Stimulated activated CD4-positive, alpha-beta T cell treated with anti-CD3 and anti-CD28 coated beads, Interleukin-2, amount 100 ng/mL, for 4 hours (primary cell): ENCODE measurements around the gene OAF.

Source experiments
- DNase-seq: peaks from one replicate; pipeline ENCODE4 v3.0.0-alpha.2; 2020; ENCODE audit warnings: low read depth

The OAF gene

DNA sequence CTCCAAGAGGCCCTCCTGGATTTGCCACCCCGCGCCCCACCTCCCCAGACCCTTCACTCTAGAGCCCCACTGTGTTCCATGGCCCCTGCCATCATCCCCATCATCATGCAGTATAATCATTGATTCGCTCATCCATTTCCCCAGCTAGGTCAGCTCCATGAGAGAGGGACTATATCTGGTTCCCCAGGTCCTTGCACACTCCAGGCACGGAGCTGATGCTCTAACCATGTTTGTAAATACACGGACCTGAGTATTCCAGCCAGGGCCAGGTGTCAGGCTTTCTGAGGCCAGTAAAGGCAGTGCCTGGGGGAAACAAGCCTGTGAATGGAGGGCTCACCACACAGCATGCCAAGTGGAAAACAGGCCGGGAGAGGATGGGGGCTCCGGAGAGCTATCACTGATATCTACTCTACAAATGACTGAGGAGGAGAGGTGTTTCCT lies 27.1 kb upstream of the OAF start:
- DNase-seq = no peak

DNA sequence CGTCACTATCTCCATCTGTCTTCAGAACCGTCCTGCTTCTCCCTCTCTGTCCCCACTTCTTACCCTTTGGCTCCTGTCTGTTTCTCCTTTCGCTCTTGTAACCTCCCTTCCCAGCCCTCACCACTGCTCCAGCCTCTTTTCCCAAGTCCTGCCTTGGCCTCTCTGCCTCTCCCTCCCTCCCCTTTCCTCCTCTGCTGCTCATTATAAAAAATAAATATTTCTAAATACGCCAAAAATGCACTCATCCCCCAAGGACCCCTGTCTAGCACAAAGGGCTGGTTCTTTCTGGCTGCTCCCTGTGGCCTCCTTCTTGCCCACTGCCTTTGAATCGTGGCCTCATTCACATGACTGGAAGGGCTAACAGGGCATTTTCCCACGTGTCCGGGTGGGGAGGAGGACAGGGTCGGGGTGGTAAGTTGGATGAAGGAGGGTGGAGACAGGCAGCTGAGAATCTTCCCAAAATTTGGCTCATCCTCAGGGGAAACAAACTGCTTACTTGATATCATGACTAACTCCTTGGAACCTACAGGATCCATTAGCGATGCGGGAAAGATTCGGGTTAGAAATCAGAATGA lies 26.4 kb upstream of the OAF start:
- no peak for DNase-seq

DNA sequence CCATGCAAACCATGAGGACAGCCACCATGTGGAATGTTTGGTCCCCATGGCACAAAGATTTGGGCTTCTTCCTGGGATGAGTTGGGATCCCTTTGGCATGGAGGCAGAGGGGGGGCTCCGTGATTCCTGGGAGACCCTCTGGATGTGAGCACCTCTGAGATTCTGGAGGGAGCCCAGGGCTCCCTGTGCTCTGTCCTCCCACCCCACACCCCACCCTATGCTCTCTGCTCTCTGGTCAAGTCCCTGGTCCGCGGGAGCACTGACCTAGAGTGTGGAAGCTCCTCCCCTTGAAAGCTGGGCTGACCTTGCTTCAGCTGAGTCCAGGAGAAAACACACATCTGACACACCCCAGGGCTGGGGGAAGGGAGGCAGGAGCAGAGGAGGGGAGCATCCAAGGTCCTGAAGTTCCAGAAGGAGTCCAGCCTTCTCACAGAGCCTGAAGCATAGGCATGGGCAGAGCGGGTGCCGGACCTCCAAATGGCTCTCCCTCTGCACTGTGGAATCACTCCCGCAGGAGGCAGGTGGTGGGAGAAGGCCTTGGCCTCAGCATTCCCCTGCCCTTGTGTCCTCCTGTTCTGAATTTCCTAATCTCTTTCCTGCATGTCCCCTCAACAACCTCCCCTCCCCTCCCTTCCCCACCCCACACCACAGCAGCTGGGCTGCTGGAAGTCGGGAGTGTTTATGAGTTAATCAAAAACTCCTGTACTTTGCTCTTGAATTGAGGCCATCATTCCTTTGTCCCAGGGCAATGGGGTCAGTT lies 25.7 kb upstream of the OAF start:
- no peak for DNase-seq

DNA sequence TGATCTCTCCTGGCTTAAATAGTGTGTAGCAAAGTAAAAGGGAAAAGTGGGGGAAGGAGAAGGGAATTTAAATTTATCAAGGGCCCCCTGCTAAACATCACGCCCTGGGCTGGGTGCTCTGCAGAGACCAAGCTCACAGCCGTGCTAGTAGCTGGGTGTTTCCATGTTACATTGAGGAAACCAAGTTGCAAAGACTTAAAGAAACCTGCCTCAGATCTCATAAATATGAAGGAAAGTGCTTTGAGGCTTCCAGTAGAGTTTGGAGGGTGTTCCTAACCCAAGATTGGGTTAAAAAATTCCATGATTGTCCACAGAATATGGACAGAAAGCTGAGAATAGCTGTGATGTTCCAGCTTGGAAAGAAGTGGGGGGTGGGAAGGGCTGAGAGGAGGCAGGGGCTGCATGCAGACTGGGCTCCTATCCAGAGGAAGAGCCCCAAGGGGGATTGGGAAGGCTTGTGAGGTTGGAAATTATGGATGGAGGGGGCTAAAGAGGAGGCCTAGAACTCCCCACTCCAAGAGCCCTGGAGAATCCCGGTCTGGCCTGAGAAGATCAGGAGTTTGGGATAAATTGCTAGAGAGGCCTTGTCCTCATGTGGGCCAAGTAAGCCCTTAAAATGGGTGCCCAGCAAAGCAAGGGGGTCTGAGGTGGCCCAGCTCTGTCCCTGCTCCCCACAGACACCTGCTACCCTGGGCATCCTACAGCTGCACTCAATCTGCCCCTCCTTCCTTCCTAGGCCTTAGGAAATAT lies 25.0 kb upstream of the OAF start:
- DNase-seq = no peak

DNA sequence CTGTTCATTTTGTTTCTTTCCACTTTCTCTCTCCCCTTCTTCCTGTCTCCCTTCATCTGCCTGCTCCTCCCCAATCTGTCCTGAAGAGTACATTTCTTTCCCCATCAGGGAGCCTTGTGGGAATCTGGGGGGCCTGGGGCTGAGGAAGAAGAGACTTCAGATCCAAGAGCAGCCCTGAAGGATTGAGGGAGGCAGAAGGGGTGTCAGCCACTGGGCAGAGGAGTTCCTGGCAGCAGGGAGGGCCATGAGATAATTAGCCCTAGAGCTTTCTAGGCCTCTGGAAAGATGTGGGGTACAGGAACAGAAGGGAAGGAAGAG lies 24.4 kb upstream of the OAF start:
- DNase-seq = no peak

DNA sequence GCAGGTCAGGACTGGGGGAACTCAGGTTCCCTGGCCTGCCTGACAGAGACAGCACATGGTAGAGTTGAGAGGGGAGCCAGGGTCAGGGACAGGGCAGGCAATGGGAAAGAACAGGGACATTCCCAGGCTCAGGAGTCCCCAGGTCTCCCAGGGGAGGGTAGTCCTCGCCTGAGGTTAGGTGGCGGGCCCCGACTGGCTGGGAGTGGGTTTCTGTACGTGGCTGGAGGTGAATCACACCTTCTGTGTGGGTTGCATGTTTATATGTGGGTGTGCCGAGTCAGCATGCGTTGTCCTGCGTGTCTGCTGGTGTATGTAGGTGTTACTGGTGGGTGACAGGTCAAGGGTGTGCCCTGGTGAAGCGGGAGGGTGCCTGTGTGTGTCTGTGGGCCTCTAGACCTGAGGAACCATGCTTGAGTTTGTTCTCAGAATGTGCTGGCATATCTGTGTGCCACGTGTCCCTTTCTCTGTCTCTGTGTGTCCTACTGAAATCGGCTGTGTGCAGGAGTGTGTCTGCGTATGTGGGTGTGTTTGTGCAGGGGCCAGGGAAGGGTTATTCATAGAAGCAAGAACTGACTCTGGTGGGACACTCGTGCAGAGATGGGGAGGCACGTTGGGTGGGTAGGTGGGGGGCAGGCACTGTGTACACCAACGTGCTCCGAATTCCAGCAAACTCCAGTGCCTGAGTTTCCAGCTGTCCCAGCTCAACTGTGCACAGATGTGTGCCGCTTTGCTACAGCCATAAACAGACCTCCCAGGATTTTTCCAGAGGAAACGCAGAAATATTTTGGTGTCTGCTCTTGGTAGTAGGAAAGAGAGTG lies 23.8 kb upstream of the OAF start:
- peak; percentile 19 for DNase-seq

DNA sequence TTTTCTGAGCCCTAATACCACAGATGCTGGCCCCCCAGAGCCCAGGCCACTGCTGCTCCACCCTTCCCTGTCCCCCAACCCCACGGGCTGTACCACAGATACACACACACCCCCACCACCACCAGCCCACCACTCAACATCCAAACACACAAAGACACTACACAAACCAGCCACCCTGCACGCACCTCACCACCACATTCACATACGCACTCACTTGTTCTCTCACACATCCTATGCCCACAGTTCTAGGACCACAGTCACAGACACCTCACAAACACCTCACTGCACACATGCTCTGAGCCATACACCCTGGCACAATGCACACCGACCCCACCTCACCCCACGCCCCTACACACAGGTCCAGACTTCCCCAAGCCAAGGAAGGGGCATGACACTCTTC lies 22.5 kb upstream of the OAF start:
- DNase-seq = no peak

DNA sequence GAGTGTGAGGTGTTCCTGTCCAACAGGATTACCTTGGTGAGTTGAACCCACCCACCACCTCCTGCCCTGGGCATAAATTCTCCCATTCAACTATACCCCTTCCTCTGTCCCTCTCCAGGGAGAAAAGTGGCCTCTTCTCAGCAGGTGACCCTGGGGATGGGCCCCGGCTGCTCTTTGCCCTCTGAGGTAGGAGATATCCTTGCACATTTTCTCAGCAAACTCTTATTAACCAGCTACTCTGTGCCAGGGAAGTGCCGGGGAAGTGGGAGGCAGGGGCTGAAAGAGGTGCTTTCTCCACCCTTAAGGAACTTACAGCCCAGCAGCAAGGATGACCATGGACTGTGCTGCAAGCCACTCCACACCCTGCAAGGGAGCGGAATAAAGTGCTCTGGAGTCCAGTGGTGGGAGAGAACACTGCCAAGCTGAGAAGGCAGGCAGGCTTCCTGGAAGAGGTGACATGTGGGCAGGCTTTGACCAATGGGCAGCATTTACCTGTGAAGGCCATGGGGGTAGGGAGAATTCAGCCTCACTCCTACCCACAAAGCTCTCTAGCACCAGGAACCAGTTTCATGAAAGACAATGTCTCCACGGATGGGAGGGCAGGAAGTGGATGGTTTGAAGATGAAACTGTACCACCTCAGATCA lies 21.9 kb upstream of the OAF start:
- no peak for DNase-seq

DNA sequence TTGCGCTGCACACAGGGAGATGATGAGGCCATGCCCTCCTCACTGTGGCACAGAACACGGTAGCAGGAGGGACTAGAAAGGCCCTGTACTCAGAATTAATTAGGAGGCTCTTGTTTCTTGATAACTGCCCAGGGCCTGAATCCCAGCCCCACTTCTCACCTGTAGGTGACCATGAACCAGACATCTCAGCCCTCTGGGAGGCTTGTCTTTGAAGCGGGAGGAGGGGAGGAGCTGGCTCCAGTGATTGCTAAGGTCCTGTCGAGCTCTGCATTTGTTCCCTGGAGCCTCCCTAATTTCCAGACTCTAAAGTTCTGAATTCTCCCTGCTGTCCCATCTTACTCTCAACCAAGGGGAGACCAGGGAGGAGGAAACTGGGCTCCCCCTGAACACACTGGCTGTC lies 19.8 kb upstream of the OAF start:
- no peak for DNase-seq

DNA sequence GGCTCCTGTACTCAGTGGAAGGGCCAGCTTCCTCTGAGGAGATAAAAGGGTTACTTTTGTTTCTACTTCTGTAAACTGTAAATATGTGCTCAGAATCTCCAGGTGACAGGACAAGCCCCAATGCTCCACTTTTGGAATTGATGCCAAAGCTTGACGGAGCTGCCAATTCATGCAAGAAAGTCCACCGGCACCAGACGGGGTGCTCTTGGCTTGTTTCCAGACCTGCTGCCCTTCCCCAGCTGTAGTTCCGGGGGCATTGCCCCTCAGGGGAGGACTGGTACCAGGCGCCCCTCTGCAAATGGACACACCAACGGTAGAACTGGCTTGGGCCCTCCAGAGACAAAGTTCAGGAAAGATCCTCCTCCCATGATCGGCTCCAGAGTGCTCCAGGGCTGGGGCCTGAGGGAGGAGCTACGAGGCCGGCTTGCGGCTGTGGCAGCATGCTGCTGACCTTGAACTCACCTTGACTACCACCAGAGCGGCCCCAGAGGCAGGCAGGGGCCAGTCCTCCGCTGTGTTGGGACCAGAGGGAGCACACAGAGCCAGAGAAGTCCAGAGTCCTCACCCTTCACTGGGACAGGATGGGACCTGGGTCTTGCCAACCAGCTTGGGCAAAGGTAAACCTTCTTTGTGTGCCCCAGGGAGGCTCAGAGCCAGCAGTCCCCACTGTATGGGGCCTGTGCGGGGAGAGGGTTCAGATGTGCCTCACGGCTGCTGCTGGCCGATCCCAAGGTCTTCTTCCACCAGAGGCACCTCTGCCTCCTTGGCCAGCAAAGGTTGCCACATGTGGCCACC lies 17.8 kb upstream of the OAF start:
- no peak for DNase-seq

DNA sequence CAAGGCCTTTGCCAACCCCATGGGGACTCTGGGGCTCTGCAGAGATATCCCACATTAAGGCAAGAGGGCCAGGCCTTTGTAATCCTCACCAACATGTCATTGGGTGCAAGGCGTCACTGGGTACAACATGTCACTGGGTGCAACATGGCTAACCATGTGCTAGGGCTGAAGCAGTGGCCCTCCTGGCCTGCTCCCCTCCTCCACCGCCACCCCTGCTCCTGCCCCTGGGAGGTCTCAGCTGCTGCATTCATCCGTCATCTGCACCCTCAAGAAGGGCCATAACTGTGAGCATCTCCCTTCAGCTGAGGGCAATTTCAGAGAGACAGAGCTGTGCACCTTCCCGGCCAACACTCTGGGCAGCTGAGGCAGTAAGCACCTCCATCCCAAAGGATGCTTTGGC lies 16.7 kb upstream of the OAF start:
- no peak for DNase-seq

DNA sequence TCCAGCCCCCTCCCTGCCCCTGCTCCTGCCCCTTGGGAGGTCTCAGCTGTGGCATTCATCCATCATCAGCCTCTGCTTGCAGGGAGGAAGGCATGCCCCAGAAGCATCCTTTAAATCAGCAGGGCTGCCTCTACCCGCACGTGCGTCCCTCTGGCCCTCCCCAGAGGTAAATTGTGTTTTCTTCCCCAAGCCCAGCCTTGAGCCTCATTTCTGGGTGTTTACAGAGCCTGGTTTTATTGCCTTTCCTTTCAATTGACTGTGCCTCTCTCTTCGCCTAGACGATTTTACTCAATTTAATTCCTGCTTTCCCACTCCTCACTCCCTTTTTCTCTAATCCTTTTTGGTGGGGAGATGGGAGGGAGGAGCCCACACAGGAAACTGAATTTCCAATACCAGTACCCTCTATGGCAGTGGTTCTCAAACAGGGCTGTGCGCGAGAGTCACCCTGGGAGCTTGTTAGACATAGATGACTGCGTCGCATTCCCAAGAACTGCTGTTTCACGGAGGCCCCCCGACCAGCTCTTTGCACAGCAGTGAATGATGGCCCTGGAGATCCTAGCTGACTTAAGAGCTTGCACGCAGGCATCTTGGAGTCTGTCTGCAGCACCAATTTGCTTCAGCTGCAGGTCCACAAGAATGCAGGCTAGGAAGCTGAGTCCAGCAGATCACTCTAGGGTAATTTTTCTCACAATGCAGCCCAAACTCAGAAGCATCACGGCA lies 15.1 kb upstream of the OAF start:
- no peak for DNase-seq

DNA sequence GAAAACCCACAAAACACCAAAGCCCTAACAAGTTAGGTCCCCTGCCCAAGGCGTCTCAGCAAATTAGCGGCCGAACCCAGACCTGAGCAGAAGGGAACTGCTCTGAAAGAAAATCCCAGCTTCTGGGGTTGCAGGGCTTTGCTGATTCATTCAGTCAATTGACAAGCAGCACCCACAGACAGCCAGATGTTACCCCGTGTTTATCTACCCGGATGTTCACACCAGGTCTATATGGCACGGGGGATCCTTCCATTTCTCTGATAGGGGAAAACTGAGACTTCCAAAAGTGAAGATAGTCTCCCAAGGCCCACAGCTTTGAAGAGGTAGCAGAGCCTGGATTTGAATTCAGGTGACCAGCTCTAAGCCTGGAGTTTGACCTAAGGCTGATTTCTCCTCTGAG lies 14.0 kb upstream of the OAF start:
- no peak for DNase-seq

DNA sequence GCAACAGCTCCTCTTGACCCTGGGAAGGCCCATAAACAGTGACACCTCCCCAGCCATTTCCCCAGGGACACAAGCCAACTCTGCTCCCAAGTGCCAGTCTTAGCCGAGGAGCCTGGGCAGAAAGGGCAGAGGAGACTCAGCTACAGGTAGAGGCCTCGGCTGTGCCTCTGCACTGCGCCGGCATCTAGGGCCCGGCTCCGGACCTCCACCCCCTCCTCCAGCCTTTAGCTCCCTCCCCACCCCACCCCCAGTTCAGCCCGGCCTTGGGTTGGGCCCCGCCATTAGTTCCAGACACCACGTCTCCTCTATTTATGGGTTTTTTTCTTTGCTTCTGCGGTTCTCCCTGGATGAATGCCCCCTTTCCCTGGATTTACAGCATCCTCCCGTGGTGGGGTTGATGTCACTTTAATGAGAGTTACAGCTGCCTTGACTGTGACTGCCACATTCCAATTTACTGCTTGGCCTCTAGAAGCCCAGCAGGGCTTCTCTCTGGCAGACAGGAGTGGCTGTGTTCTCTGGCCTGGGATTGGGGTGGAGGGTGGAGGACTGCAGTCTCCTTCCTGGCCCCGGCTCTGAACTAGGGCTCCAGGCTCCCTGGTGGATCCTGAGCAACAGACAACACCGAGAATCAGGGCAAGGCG lies 13.5 kb upstream of the OAF start:
- no peak for DNase-seq

DNA sequence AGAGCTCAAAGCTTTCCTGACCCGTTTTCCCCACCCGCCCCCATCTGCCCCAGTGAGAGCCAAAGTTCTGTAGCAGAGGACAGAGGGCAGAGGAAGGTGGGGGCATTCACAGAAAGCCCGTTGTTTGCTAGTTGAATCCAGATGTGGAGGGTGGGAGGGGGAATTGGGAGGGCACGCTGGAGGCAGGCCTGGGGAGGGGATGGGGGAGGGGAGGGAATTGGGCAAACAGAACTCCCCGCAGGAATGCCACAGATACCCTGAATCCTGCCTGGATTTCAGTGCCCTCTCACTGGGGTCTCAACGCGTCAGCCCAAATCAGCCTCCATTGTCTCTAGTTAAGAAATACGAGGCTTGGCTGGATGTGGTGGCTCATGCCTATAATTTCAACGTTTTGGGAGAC lies 12.9 kb upstream of the OAF start:
- DNase-seq = no peak

DNA sequence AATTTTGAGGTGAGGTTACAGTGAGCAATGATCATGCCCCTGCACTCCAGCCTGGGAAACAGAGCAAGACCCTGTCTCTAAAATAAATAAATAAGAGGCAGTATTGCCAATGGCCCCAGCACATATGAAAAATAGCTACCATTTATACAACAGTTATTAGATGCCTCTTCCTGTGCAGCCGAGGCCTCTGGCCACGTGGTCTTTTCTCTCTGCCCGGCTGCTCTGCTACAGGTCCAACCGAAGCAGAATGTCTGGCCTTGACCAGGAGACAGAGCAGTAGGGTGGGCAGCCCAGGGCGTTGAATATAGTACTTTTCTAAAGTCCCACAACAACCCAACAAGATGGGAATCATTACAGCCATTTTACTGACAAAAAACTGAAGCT lies 12.4 kb upstream of the OAF start:
- DNase-seq = no peak

DNA sequence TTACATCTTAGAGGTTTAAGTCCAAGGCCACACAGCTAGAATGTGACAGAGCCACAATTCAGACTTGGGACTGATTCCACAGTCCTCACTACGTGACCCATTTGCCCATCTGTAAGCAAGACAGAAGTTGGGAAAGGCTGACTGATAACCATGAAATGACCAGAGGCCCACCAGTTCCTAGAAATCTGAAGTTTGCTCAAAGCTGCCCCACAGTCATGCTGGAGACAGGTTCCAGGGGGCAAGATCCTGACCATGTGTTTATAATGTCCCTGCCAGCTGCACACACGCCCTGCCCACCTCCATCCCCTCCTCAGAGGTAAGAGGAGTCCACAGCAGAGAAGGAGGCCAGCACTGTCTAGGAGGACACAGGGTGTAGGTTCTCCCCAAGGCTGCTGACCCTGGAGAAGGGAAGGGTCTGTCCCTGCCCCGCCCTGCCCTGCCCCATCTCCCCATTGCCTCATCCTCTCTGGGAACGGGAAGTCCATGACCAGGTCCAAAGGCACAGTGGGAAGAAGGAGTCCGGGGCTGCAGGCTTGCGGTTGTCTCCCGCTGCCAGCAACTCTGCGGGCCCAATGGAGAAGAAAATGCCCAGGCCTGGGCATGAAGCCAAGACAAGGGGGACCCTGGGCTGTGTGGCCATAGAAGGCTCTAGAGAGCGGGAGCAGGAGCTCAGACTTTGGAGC lies 11.9 kb upstream of the OAF start:
- DNase-seq = no peak

DNA sequence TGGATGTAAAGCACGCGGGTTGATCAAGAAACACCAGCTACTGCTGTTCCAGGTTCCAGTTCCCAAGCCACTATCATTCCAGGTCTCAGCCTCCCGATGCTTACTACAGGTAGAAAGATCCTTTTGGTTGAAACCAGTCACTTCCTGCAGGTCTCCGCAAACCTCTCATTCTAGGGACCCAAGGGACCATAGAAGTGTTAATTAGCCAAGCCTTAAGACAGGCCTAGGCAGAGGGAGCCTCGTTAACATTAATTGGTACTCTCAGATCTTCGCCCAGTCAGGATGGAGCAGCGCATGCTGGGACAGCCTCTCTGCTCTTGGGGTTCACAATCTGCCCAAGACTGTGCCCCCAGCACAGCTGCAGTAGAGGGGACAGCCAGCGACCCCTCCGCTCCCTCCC lies 11.2 kb upstream of the OAF start:
- DNase-seq = no peak

DNA sequence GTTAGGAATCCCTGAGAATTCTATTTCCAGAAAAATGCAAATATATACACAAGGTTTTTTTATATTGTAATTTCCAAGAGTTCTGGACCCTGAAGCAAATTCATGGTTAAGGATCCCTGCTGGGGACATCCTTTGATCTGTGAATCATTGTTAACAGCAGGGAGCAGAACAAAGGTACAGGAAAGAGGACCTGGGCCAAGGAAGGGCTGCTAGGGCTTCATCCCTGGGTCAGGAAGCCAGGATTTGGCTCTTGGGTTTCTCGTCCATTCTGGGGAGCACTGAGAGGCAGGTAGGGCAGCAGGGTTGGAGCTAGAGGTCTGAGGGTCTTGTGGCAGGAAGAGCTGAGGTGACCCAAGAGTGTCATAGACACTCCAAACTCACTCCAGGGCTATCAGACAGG lies 10.2 kb upstream of the OAF start:
- DNase-seq = no peak

DNA sequence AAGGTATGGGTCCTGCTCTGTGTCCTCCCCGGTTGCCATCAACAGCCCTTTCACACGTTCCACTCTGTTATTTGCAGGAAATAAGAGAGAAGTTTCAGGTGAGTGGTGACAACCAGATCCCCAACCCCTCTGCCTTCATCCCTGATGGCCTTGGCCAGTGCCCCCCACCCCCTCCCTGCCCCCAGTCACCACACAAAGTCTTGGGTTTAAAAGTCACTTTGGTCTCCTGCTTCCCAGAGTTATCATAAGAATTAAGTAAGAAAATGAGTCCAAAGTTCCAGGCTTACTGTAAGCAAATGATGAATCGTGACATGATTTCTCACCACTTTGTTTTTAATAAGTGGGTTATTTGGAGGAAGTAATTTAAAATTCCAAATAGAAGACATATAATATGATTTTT lies 9.2 kb upstream of the OAF start:
- DNase-seq = no peak
